Right ventricle myocardium inferior (tissue), 1 donor: ENCODE measurements around the gene EPM2A. TPM values are rescaled to one million over a fixed set of nuclear protein-coding genes. Genes with fewer than 3 reads are reported as not detected.
"Not testable (repeated sequence)": the region's sequence is repeated elsewhere in the genome, so short reads cannot be mapped to it uniquely, and the experiment has no call there.

Experiments
- ATAC-seq: fragments of 200-7000 bp; cut with Tn5 transposase; one replicate; pipeline ENCODE4 v1.9.1; 2020; ENCODE audit warnings: mild to moderate bottlenecking, moderate library complexity
- DNase-seq: peaks from one replicate; pipeline ENCODE4 v3.0.0; 2021; ENCODE audit errors: missing footprints
- intact Hi-C: fragments of 100-400 bp; cut with DNase I; formaldehyde crosslinking; loops from one replicate; pipeline ENCODE4 v1.11.0; 2022
- long read RNA-seq: library from polyadenylated mRNA; unstranded; transcript quantifications from one replicate; pipeline ENCODE4 v2.0.0, GENCODE V29; 2021
- total RNA-seq: library from RNA; stranded (reverse); fragmentation: NEBNext Ultra II Directional; extraction: Animal tissue kit (Norgen Biotek cat#: 25700); gene quantifications from one replicate; pipeline ENCODE4 v1.2.1, GENCODE V29; 2021
- donor health status: DM: no; HTN: yes; CAD: no; lungs with severe emphysema.

EPM2A gene
- total RNA-seq: 47.3 TPM
- long read RNA-seq, transcript EPM2A-201 (4 exons, 3,465 nt): major isoform, 31 of 39 reads
- long read RNA-seq, partial matches to known transcripts: 0 of 39 reads
- long read RNA-seq, other reads (novel, unspliced or antisense): 6 of 39 reads

DNA sequence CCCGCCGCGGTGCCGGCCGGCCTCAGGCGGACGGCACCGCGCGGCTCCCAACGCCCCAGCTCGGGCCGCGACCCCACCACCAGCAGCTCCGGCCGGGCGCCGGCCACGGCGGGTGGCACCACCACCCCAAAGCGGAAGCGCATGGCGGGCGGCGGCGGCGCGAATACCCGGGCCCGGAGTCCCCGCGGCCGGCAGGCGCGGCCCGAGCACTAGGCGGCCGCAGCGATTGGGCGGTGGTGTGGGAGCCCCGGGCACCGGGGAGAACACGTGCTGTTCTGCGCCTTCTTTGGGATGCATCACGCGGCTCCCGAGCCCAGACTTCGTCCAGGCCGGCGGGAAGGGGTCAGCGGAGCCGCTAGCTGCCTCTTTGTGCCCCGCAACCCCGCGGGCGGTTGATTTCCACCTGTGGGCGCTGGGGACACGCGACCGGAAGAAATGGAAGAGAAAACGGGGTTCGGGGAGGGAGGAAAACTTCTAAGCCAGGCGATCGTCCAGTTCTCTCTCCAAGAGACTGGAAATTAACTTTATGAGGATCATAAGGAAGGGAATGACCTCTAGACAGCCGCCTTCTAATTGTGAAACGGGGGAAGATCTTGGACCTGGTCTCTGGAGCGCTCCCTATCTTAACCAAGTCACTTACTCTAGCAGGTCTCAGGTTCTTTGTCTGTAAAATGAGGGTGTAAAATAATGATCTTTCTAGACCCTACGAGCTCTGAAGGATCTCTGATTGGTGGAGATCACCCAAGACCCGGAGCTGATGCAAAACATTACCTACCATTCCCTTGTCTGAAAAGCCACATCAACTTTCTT is at the start of gene EPM2A:
TSS of gene EPM2A (minus strand) at position 165 of the 810 bp plus-strand sequence. CDS start at position 143, 22 bp downstream.
- ATAC-seq (peak; percentile 89), DNase-seq (peak; percentile 94)
- intact Hi-C loops: loop anchor here (1.0 to 10.0 kb wide), 3 partner anchors 81 to 809 kb away; partner anchors contain the start of gene RAB32

- peak; percentile 93 for ATAC-seq
- DNase-seq: no peak
- intact Hi-C loops: no loop called here
Measured at GRCh38 chr6:145784683-145785082, 49.4 kb upstream of the EPM2A start.

DNA sequence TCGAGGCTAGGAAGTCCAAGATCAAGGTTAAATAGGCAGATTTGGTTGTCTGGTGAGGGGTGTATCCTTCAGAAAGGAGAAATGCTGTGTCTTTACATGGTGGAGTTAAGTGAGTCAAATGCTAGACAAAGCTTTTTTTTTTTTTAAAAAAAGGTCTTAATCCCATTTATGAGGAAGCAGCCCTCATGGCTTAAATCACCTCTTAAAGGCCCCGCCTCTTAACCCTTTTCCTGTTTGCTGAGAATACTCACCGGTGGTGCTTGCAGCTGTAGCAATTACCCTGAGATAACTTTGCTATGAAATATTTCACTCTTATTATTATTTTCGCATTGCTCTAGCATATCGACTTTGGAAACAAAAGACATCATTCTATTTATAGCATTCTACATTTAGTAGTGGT is 48.5 kb upstream of the EPM2A start:
- intact Hi-C loops: no loop called here
- DNase-seq: no peak
- ATAC-seq: no peak

DNA sequence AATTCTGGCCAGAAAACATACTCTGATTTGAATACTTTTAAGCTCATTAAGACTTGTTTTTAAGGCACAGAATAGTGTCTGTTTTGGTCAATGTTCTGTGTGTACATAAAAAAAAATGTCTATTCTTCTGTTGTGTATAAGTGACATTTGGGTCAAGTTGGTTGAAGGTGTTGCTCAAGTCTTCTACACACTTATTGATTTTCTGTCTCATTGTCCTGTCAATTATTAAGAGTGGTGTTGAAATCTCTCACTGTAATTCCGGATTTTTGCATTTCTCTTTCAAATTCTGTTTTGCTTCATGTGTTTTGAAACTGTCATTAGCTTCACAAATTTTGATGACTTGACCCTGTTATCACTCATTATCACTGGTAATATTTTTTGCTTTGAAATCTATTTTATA is 37.5 kb upstream of the EPM2A start:
- intact Hi-C loops: no loop called here
- ATAC-seq (no peak), DNase-seq (no peak)

DNA sequence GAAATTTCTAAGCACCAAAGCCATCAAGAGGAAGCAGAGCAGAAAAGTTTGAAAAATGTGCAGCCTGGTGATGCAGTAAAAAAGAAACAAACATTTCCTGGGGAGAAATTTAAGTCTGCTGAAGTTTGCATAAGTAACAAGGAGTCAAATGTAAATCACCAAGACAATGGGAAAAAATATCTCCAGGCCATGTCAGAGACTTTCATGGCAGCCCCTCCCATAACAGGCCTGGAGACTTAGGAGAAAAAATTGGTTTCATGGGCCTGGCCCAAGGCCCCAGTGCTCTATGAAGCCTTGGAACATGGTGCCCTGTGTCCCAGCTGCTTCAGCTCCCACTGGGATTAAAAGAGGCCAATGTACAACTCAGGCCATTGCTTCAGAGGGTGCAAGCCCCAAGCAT is 30.1 kb upstream of the EPM2A start:
- intact Hi-C loops: no loop called here
- ATAC-seq: no peak

DNA sequence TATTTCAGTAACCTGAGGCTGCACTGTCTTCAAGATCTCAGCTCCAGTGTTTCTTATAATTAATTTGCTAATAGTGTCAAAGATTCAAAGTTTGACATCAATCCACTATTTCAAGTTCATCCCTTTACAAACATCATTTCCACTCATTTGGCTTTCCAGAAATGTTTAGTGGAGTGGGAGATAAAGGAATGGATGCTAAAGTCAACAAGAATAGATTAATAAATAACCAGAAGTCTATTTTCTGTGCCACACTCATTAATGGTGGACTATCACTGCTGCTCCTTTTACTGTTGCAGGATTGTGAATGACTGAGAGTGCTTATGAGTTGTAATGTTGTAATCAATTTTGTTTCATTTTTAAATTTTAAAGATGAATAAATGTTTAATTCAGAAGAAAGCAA is 28.4 kb upstream of the EPM2A start:
- ATAC-seq: no peak
- no peak for DNase-seq
- intact Hi-C loops: no loop called here

More for the DNA sequence above, 30.1 kb upstream of the EPM2A start:
- DNase-seq: no peak

DNA sequence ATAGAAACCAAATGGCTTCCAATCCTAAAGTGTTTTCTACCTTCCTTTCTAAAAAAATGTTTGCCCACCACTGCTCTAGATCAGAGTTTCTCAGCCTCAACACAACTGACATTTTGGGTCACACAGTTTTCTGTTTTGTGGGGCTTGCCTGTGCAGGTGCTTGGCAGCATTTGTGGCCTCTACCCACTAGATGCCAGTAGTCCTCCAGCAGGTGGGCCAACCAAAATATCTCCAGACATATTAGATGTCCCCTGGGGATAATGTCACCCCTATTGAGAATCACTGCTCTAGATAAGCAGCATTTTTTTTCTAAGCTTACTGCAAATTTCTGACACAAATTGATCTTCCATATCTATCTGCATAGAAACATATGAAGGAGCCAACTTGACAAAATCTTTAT is 26.3 kb upstream of the EPM2A start:
- intact Hi-C loops: no loop called here
- no peak for DNase-seq
- no peak for ATAC-seq

DNA sequence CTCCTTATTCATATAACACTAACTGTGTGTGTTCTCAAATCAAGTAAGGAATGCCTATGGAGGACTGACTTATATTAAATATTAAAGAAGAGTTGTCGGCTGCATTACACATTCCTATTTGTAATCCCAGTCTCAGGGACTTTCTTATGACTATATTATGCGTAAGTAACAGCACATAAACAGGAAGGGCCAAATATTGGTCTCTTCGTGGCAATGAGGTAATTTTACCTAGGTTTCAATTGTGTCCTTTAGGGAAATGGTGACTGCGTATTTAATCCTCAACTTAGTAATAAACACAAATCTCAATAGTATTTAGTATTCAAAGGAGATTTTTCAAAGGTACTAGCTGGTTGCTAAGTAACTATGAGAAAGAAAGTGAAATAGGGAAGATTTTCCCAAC is 22.8 kb upstream of the EPM2A start:
- ATAC-seq (no peak), DNase-seq (no peak)
- intact Hi-C loops: no loop called here

DNA sequence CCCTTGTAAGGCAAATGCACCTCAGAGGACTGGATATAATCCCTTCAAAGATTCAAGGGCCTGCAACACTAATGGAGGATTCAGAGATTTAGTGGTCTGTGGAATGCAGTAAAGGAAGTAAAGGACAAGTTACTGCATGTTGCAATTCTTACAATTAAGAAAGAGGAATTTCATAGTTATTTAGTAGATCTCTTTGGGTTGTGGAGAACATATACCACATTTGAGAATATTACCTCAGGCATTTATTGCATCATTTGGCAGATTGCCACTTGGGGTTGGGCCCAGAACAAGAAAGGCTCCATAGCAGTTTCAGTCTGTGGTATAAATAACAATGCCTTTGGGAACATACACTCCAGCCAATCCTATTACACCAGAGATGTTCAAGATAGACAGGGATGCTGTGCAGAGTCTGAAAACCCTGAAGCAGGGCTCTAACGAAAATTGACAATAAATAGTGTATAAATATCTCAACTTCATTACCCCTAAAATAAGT is 20.9 kb upstream of the EPM2A start:
- intact Hi-C loops: no loop called here
- ATAC-seq (peak; percentile 62), DNase-seq (peak; percentile 69)

DNA sequence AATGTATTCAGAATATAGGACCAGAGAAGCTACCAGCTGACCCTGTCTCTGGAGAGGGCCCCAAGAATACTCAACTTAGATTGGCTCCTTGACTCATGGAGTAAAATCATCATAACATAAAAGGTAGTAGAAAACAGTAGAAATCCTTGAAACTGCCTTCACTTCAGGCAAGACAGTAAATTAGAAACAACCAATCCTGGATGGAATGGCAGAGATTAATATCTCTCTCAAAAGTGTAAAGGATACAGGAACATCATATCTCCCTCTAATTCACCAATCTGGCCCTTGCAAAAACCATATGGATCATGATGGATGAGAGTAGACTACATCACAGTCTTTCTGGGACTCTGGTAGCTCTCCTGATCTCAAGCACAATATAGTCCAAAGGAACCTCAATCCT is 20.4 kb upstream of the EPM2A start:
- intact Hi-C loops: no loop called here
- ATAC-seq (no peak), DNase-seq (no peak)

- DNase-seq (no peak), ATAC-seq (no peak)
- intact Hi-C loops: no loop called here
Measured at GRCh38 chr6:145752638-145753037, 17.3 kb upstream of the EPM2A start.

GRCh38 chr6:145749632-145750031 is 14.3 kb upstream of the EPM2A start:
- intact Hi-C loops: no loop called here
- ATAC-seq (no peak), DNase-seq (no peak)

DNA sequence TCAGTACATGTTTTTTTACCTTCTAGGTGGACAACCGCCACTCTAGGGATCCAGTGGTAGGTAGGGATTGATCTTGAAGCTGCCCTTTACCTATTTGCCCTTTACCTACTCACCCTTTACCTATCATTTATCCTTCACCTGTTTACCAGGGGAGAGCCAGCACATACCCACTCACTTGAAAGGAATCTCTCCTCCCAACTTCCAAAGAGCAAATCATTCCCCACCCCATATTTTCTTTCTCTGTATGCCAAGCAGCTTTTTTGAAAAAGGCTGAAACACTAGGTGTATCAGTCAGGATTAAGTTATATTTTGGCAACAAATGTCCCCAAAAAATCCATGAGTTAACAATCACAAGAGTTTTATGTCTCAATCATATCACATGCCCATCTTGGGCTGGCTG is 10.5 kb upstream of the EPM2A start:
- no peak for ATAC-seq
- intact Hi-C loops: no loop called here

DNA sequence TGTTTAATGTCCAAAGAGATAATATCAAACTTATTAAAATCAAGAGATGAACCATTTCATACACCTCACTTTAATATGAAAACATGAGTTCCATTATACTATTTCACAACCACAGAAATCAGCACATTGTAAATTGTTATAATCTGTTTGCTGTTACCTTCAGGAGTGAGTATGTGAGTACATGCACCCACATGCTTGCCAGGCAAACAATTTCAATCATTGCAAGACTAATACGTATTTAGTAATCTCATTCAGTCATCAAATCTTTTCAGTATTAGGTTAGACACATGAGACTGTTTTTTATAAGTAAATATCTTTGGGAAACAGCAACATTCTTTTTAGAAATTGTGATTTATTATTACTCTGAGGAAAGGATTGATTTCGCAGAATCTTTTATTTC is 9.3 kb upstream of the EPM2A start:
- intact Hi-C loops: no loop called here
- ATAC-seq (no peak), DNase-seq (no peak)

More for the DNA sequence above, 10.5 kb upstream of the EPM2A start:
- no peak for DNase-seq

- intact Hi-C loops: no loop called here
- DNase-seq (no peak), ATAC-seq (no peak)
Measured at GRCh38 chr6:145743332-145743731, 8.0 kb upstream of the EPM2A start.

DNA sequence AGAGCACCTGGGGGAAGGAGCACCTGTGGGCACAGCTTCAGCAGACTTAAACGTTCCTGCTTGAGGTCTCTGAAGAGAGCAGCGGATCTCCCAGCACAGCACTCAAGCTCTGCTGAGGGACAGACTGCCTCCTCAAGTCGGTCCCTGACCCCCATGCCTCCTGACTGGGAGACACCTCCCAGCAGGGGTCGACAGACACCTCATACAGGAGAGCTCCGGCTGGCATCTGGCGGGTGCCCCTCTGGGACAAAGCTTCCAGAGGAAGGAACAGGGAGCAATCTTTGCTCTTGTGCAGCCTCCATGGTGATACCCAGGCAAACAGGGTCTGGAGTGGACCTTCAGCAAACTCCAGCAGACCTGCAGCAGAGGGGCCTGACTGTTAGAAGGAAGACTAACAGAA is 7.2 kb upstream of the EPM2A start:
- ATAC-seq, intact Hi-C loops: not testable (repeated sequence)
- peak; percentile 58 for DNase-seq

DNA sequence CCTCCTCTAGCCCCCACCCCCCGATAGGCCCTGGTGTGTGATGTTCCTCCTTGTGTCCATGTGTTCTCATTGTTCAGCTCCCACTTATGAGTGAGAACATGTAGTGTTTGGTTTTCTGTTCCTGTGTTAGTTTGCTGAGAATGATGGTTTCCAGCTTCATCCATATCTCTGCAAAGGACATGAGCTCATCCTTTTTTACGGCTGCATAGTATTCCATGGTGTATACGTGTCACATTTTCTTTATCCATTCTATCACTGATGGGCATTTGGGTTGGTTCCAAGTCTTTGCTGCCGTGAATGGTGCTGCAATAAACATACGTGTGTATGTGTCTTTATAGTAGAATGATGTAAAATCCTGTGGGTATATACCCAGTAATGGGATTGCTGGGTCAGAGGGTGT is 4.4 kb upstream of the EPM2A start:
- ATAC-seq, DNase-seq: not testable (repeated sequence)
- intact Hi-C loops: loop anchor here (10.0 kb wide), 2 partner anchors 145 to 805 kb away; partner anchors contain the start of gene RAB32

DNA sequence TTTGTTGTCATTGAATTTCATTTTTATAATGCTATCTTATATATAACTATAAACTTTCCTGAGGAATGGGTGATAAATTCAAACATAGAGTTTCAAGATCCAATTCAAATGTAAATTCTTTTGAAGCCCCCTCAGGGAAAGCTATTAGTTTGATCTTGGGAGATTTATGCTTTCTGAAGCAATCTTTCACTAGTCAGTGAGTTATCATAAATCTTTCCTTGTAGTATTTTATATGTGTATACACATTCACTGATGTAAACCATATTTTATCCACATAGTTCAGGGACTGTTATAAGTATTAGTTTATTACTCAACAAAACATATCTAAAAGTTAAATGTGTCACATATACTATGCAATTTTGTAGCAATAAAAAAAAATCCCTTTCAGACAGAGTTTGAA is 2.9 kb upstream of the EPM2A start:
- intact Hi-C loops: loop anchor here (10.0 kb wide), 2 partner anchors 147 to 807 kb away; partner anchors contain the start of gene RAB32
- no peak for DNase-seq
- ATAC-seq: no peak

DNA sequence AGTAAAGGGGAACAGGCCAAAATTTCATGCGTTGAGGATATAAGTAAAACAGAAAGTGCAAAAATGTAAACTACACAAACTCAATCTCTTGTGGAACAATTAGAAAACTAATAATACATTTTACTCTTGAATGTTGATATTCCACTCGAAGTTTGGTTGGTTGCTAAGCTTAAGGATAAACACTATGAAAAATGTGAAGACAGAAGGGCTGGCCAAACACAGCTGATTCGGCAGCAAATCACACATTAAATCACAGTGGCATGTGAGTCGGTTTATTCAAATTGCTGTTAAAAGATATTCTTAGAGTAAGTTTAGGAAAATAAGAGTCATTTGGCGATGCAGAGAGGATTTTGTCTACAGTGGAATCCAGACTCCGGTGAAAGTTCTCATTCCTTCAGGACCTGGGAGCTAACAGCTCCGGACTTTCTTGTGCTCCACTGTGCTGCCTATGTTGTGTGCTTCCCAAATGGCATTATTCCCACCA is 1.4 kb upstream of the EPM2A start:
- intact Hi-C loops: loop anchor here (10.0 kb wide), 2 partner anchors 148 to 808 kb away; partner anchors contain the start of gene RAB32
- ATAC-seq: no peak
- no peak for DNase-seq
